ENCODE measurements around the gene VPS36. TPM values are rescaled to one million over a fixed set of nuclear protein-coding genes. Genes with fewer than 3 reads are reported as not detected.
A peak's percentile ranks its signal among the peaks of the same experiment; 100 is the strongest.

The VPS36 gene
- total RNA-seq, 2 donors from 2014 or later: 39.6 to 42.0 TPM

GRCh38 chr13:52454459-52454819 is 4.0 kb upstream of the VPS36 start:
- no peaks in the 10 kb centered on the region for H3K9me3 ChIP-seq (ENCODE audit: control insufficient read depth, low read length, poor library complexity, severe bottlenecking)
- peak; percentile 2 for ATAC-seq
- Mint-ChIP-seq H3K27ac (peak overlapping the region; percentile 97), H3K27me3 (no peaks in the 10 kb centered on the region), H3K4me1 (peaks cover 31% of the 10 kb centered on the region), H3K36me3 (ENCODE audit: low read depth) (peaks cover 2% of the 10 kb centered on the region), H3K4me3 (peak overlapping the region; percentile 97)
- peak in 2 of 3 donors; percentile 9 to 10 for DNase-seq

- ATAC-seq (no peak), DNase-seq (no peak)
- Mint-ChIP-seq H3K4me1 (peaks cover 45% of the 10 kb centered on the region), H3K36me3 (ENCODE audit: low read depth) (peaks cover 2% of the 10 kb centered on the region), H3K4me3 (no peak overlapping the region), H3K27ac (peak overlapping the region; percentile 97), H3K27me3 (no peaks in the 10 kb centered on the region)
- H3K9me3 ChIP-seq (ENCODE audit: control insufficient read depth, low read length, poor library complexity, severe bottlenecking): no peaks in the 10 kb centered on the region
Measured at GRCh38 chr13:52452470-52452869, 2.0 kb upstream of the VPS36 start.

- no peak for ATAC-seq
- H3K27ac Mint-ChIP-seq: peak overlapping the region; percentile 68
Measured at GRCh38 chr13:52451135-52451804, 836 bp upstream of the VPS36 start.

GRCh38 chr13:52450793-52451116 is 321 bp upstream of the VPS36 start:
- ATAC-seq: no peak
- peaks cover 42% of the 10 kb centered on the region for H3K4me1 Mint-ChIP-seq

More at GRCh38 chr13:52451135-52451804, 836 bp upstream of the VPS36 start:
- peaks cover 2% of the 10 kb centered on the region for H3K36me3 Mint-ChIP-seq (ENCODE audit: low read depth)
- H3K4me1 Mint-ChIP-seq: peaks cover 46% of the 10 kb centered on the region
- H3K4me3 Mint-ChIP-seq: peak overlapping the region; percentile 76
- DNase-seq: no peak
- no peaks in the 10 kb centered on the region for H3K9me3 ChIP-seq (ENCODE audit: control insufficient read depth, low read length, poor library complexity, severe bottlenecking)
- no peaks in the 10 kb centered on the region for H3K27me3 Mint-ChIP-seq

GRCh38 chr13:52449331-52450011 is 963 bp downstream of the VPS36 start:
- Mint-ChIP-seq H3K4me1 (peaks cover 33% of the 10 kb centered on the region), H3K36me3 (ENCODE audit: low read depth) (no peaks in the 10 kb centered on the region), H3K27me3 (no peaks in the 10 kb centered on the region), H3K27ac (peak overlapping the region; percentile 85), H3K4me3 (peak overlapping the region; percentile 95)
- DNase-seq: no peak
- no peaks in the 10 kb centered on the region for H3K9me3 ChIP-seq (ENCODE audit: control insufficient read depth, low read length, poor library complexity, severe bottlenecking)
- ATAC-seq: no peak

More at GRCh38 chr13:52450793-52451116, 321 bp upstream of the VPS36 start:
- Mint-ChIP-seq H3K27me3 (no peaks in the 10 kb centered on the region), H3K36me3 (ENCODE audit: low read depth) (peaks cover 2% of the 10 kb centered on the region), H3K27ac (peak overlapping the region; percentile 68), H3K4me3 (peak overlapping the region; percentile 76)
- no peaks in the 10 kb centered on the region for H3K9me3 ChIP-seq (ENCODE audit: control insufficient read depth, low read length, poor library complexity, severe bottlenecking)
- DNase-seq: no peak

- H3K4me1 Mint-ChIP-seq: peaks cover 25% of the 10 kb centered on the region
- ATAC-seq (no peak), DNase-seq (no peak)
- no peak overlapping the region for H3K4me3 Mint-ChIP-seq
- H3K27ac Mint-ChIP-seq: peak overlapping the region; percentile 85
- H3K27me3 Mint-ChIP-seq: no peaks in the 10 kb centered on the region
- H3K9me3 ChIP-seq (ENCODE audit: control insufficient read depth, low read length, poor library complexity, severe bottlenecking): no peaks in the 10 kb centered on the region
- H3K36me3 Mint-ChIP-seq (ENCODE audit: low read depth): no peaks in the 10 kb centered on the region
Measured at GRCh38 chr13:52447815-52448552, 2.5 kb downstream of the VPS36 start.

- Mint-ChIP-seq H3K27ac (no peak overlapping the region), H3K36me3 (ENCODE audit: low read depth) (no peaks in the 10 kb centered on the region), H3K4me3 (no peak overlapping the region), H3K27me3 (no peaks in the 10 kb centered on the region), H3K4me1 (peaks cover 28% of the 10 kb centered on the region)
- DNase-seq (no peak), ATAC-seq (no peak)
- H3K9me3 ChIP-seq (ENCODE audit: control insufficient read depth, low read length, poor library complexity, severe bottlenecking): no peaks in the 10 kb centered on the region
Measured at GRCh38 chr13:52447354-52447753, 3.1 kb downstream of the VPS36 start.

GRCh38 chr13:52446265-52446664 is 4.2 kb downstream of the VPS36 start:
- Mint-ChIP-seq H3K36me3 (ENCODE audit: low read depth) (no peaks in the 10 kb centered on the region), H3K4me1 (peaks cover 28% of the 10 kb centered on the region), H3K27me3 (no peaks in the 10 kb centered on the region), H3K4me3 (no peak overlapping the region), H3K27ac (no peak overlapping the region)
- DNase-seq (no peak), ATAC-seq (no peak)
- no peaks in the 10 kb centered on the region for H3K9me3 ChIP-seq (ENCODE audit: control insufficient read depth, low read length, poor library complexity, severe bottlenecking)

- ATAC-seq: no peak
- H3K27ac Mint-ChIP-seq: no peak overlapping the region
- no peak overlapping the region for H3K4me3 Mint-ChIP-seq
- peaks cover 6% of the 10 kb centered on the region for H3K36me3 Mint-ChIP-seq (ENCODE audit: low read depth)
- DNase-seq: no peak
- peaks cover 3% of the 10 kb centered on the region for H3K4me1 Mint-ChIP-seq
- no peaks in the 10 kb centered on the region for H3K9me3 ChIP-seq (ENCODE audit: control insufficient read depth, low read length, poor library complexity, severe bottlenecking)
- no peaks in the 10 kb centered on the region for H3K27me3 Mint-ChIP-seq
Measured at GRCh38 chr13:52432456-52432855, 18.0 kb downstream of the VPS36 start.

- Mint-ChIP-seq H3K27ac (no peak overlapping the region), H3K36me3 (ENCODE audit: low read depth) (peaks cover 11% of the 10 kb centered on the region)
Measured at GRCh38 chr13:52428295-52428694, 22.1 kb downstream of the VPS36 start.

GRCh38 chr13:52421216-52421615 is 29.2 kb downstream of the VPS36 start:
- Mint-ChIP-seq H3K4me3 (no peak overlapping the region), H3K4me1 (peaks cover 7% of the 10 kb centered on the region), H3K27ac (no peak overlapping the region), H3K36me3 (ENCODE audit: low read depth) (peaks cover 16% of the 10 kb centered on the region), H3K27me3 (no peaks in the 10 kb centered on the region)
- ATAC-seq: no peak
- H3K9me3 ChIP-seq (ENCODE audit: control insufficient read depth, low read length, poor library complexity, severe bottlenecking): no peaks in the 10 kb centered on the region
- DNase-seq: no peak

More at GRCh38 chr13:52428295-52428694, 22.1 kb downstream of the VPS36 start:
- Mint-ChIP-seq H3K4me1 (peaks cover 3% of the 10 kb centered on the region), H3K4me3 (no peak overlapping the region), H3K27me3 (no peaks in the 10 kb centered on the region)
- no peaks in the 10 kb centered on the region for H3K9me3 ChIP-seq (ENCODE audit: control insufficient read depth, low read length, poor library complexity, severe bottlenecking)
- ATAC-seq (no peak), DNase-seq (no peak)

GRCh38 chr13:52419080-52419479 is 31.4 kb downstream of the VPS36 start:
- no peak overlapping the region for H3K27ac Mint-ChIP-seq
- peaks cover 4% of the 10 kb centered on the region for H3K4me1 Mint-ChIP-seq
- H3K9me3 ChIP-seq (ENCODE audit: control insufficient read depth, low read length, poor library complexity, severe bottlenecking): no peaks in the 10 kb centered on the region
- ATAC-seq (no peak), DNase-seq (no peak)
- H3K4me3 Mint-ChIP-seq: no peak overlapping the region
- no peaks in the 10 kb centered on the region for H3K27me3 Mint-ChIP-seq
- H3K36me3 Mint-ChIP-seq (ENCODE audit: low read depth): peaks cover 16% of the 10 kb centered on the region

- no peak for DNase-seq
- no peak overlapping the region for H3K4me3 Mint-ChIP-seq
- H3K27ac Mint-ChIP-seq: no peak overlapping the region
- no peaks in the 10 kb centered on the region for H3K9me3 ChIP-seq (ENCODE audit: control insufficient read depth, low read length, poor library complexity, severe bottlenecking)
- H3K27me3 Mint-ChIP-seq: no peaks in the 10 kb centered on the region
- peaks cover 4% of the 10 kb centered on the region for H3K4me1 Mint-ChIP-seq
- H3K36me3 Mint-ChIP-seq (ENCODE audit: low read depth): peaks cover 10% of the 10 kb centered on the region
- no peak for ATAC-seq
Measured at GRCh38 chr13:52414963-52415362, 35.5 kb downstream of the VPS36 start.

Data from T-helper 17 cell (primary cell).